HUES64 (cell line): Measurements from ENCODE around the gene IMP3.
A peak's percentile ranks its signal among the peaks of the same experiment; 100 is the strongest.

Experiments
- H3K27ac ChIP-seq: 2 replicates; pipeline ENCODE4 v1.7.0; 2013; ENCODE audit warnings: low read depth, low read length, inconsistent platforms
- H3K27me3 ChIP-seq: 2 replicates; pipeline ENCODE4 v1.6.1; 2013; ENCODE audit warnings: mild to moderate bottlenecking, low read length; ENCODE audit not compliant: insufficient read depth
- H3K36me3 ChIP-seq: 2 replicates; pipeline ENCODE4 v1.6.1; 2013; ENCODE audit warnings: mild to moderate bottlenecking, low read length; ENCODE audit not compliant: insufficient read depth
- H3K4me1 ChIP-seq: 2 replicates; pipeline ENCODE4 v1.6.1; 2013; ENCODE audit warnings: mild to moderate bottlenecking, low read length, moderate library complexity; ENCODE audit not compliant: insufficient read depth
- H3K4me3 ChIP-seq: 2 replicates; pipeline ENCODE4 v1.5.1; 2013; ENCODE audit warnings: mild to moderate bottlenecking, low read length, moderate library complexity
- H3K9ac ChIP-seq: 2 replicates; pipeline ENCODE4 v1.6.1; 2013; ENCODE audit warnings: mild to moderate bottlenecking, low read depth, low read length
- H3K9me3 ChIP-seq: 2 replicates; pipeline ENCODE4 v1.6.1; 2013; ENCODE audit warnings: low read depth, low read length; ENCODE audit not compliant: insufficient read depth
- WGBS: fragments of 150-250, 120-280 bp; methylation state at CpG from one replicate; pipeline ENCODE4 v1.1.7; 2013; ENCODE audit warnings: missing lambda C conversion rate; 5-methylcytosine and 5-hydroxymethylcytosine counted together

The IMP3 gene

GRCh38 chr15:75647370-75648155, 7.5 kb upstream of the IMP3 start, which contains the start of gene SNX33:
Gene SNX33, plus strand, starts transcription at chr15:75647912. Its CDS starts 1,191 bp downstream, at chr15:75649103.
- Histone ChIP-seq H3K36me3 (peaks cover 19% of the 10 kb centered on the region), H3K27me3 (peaks cover 15% of the 10 kb centered on the region), H3K4me1 (peaks cover 28% of the 10 kb centered on the region), H3K9ac (peak within 1 kb of the TSS; percentile 86), H3K4me3 (peak within 1 kb of the TSS; percentile 83), H3K27ac (peak within 1 kb of the TSS; percentile 92), H3K9me3 (no peaks in the 10 kb centered on the region)
- WGBS = under 1% methylated on average over 76 of the region's 76 CpGs

- H3K4me1 ChIP-seq = peaks cover 22% of the 10 kb centered on the region
- no peaks in the 10 kb centered on the region for H3K9me3 ChIP-seq
- H3K27me3 ChIP-seq = peaks cover 15% of the 10 kb centered on the region
- H3K4me3 ChIP-seq = peak overlapping the region; percentile 83
- H3K9ac ChIP-seq = peak overlapping the region; percentile 86
- H3K36me3 ChIP-seq = peaks cover 19% of the 10 kb centered on the region
- no peak overlapping the region; the same call in 1 of the 2 replicates for H3K27ac ChIP-seq
- 5% methylated on average over 25 of the region's 26 CpGs for WGBS
Observed at GRCh38 chr15:75646944-75647364, 6.9 kb upstream of the IMP3 start.

- 60% methylated on average over 5 of the region's 5 CpGs for WGBS
- Histone ChIP-seq H3K36me3 (peaks cover 18% of the 10 kb centered on the region), H3K27ac (no peak overlapping the region), H3K9me3 (no peaks in the 10 kb centered on the region), H3K9ac (0 out of 2 replicates have a peak overlapping the region, but pooled peaks have one; percentile 86), H3K27me3 (peaks cover 15% of the 10 kb centered on the region), H3K4me3 (peak overlapping the region; percentile 83), H3K4me1 (peaks cover 16% of the 10 kb centered on the region; the same call in 1 of the 2 replicates)
Observed at GRCh38 chr15:75646112-75646943, 6.3 kb upstream of the IMP3 start.

- H3K27ac ChIP-seq = no peak overlapping the region
Observed at GRCh38 chr15:75644376-75644775, 4.4 kb upstream of the IMP3 start.

DNA sequence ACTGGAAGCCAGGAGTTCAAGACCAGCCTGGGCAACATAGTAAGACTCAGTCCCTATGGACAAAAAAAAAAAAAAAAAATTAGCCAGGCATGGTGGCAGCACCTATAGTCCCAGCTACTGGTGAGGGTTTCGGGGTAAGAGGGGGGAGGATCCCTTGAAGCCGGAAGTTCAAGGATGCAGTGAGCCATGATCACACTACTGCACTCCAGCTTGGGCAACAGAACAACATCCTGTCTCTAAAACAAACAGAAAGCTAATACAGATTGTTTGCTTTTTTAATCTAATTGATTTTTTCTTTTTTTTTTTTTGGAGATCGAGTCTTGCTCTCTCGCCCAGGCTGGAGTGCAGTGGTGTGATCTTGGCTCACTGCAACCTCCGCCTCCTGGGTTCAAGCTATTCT, 1.6 kb upstream of the IMP3 start:
- WGBS = 84% methylated on average over 5 of the region's 5 CpGs

More at GRCh38 chr15:75644376-75644775, 4.4 kb upstream of the IMP3 start:
- Histone ChIP-seq H3K36me3 (no peaks in the 10 kb centered on the region), H3K4me1 (0 out of 2 replicates have a peak, but pooled peaks cover 5% of the 10 kb centered on the region), H3K9ac (no peak overlapping the region), H3K27me3 (peaks cover 15% of the 10 kb centered on the region), H3K9me3 (no peaks in the 10 kb centered on the region), H3K4me3 (no peak overlapping the region)
- WGBS = 72% methylated on average over 2 of the region's 2 CpGs

GRCh38 chr15:75641179-75641503, 1.1 kb upstream of the IMP3 start:
- peaks cover 9% of the 10 kb centered on the region; the same call in 1 of the 2 replicates for H3K4me1 ChIP-seq
- peaks cover 5% of the 10 kb centered on the region for H3K27me3 ChIP-seq
- H3K27ac ChIP-seq = no peak overlapping the region
- H3K36me3 ChIP-seq = no peaks in the 10 kb centered on the region; the same call in 1 of the 2 replicates
- H3K9ac ChIP-seq = peak overlapping the region; percentile 99
- 81% methylated on average over 2 of the region's 4 CpGs for WGBS
- H3K9me3 ChIP-seq = no peaks in the 10 kb centered on the region
- peak overlapping the region; percentile 95 for H3K4me3 ChIP-seq

More for the DNA sequence above, 1.6 kb upstream of the IMP3 start:
- no peaks in the 10 kb centered on the region for H3K9me3 ChIP-seq
- peaks cover 9% of the 10 kb centered on the region; the same call in 1 of the 2 replicates for H3K4me1 ChIP-seq
- no peak overlapping the region for H3K4me3 ChIP-seq
- H3K27ac ChIP-seq = no peak overlapping the region
- peaks cover 9% of the 10 kb centered on the region for H3K27me3 ChIP-seq
- no peaks in the 10 kb centered on the region; the same call in 1 of the 2 replicates for H3K36me3 ChIP-seq
- H3K9ac ChIP-seq = no peak overlapping the region

DNA sequence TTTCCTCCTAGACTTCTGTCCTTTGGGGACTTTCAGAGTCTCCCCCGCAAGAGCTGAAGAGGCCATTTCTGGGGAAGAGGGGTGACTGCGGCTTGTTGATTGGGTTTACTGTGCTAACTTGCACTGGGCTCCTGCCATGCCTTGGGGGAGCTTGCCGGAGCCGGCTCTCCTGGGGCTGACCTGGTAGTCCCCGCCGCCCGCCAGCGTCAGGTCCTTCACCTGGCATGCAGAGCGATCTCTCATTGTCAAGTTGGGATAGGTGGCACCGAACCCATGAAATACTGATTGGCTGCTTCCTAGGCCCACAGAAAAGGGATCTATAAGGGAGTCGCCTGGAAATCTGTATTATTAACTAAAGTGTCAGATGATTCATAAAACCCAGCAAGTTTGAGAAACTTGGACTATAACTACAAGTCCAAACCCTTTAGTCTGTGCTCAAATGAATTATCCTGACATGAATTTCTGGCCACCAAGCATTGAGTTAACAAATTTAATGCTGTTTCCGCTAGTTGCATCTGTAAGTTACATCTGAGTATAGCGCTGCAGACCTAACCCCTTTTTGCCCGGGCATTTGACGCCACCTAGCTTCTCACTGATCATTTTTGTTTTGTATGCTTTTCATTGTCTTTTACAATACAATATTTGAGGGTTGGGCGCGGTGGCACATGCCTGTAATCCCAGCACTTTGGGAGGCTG, 607 bp upstream of the IMP3 start:
- WGBS = 11% methylated on average over 17 of the region's 17 CpGs
- peak overlapping the region; percentile 99 for H3K9ac ChIP-seq
- H3K9me3 ChIP-seq = no peaks in the 10 kb centered on the region
- H3K36me3 ChIP-seq = no peaks in the 10 kb centered on the region; the same call in 1 of the 2 replicates
- H3K4me1 ChIP-seq = peaks cover 9% of the 10 kb centered on the region; the same call in 1 of the 2 replicates
- H3K27ac ChIP-seq = peak overlapping the region; percentile 91
- H3K27me3 ChIP-seq = no peaks in the 10 kb centered on the region
- peak overlapping the region; percentile 95 for H3K4me3 ChIP-seq

GRCh38 chr15:75639191-75639708, 774 bp downstream of the IMP3 start:
- no peaks in the 10 kb centered on the region; the same call in 1 of the 2 replicates for H3K36me3 ChIP-seq
- peak overlapping the region; percentile 99 for H3K9ac ChIP-seq
- H3K4me3 ChIP-seq = peak overlapping the region; percentile 95
- H3K4me1 ChIP-seq = peaks cover 9% of the 10 kb centered on the region
- no peaks in the 10 kb centered on the region for H3K9me3 ChIP-seq
- WGBS = 2% methylated on average over 16 of the region's 16 CpGs
- peak overlapping the region; percentile 91 for H3K27ac ChIP-seq
- no peaks in the 10 kb centered on the region for H3K27me3 ChIP-seq

- no peaks in the 10 kb centered on the region; the same call in 1 of the 2 replicates for H3K36me3 ChIP-seq
- 82% methylated on average over 4 of the region's 4 CpGs for WGBS
- peak overlapping the region; percentile 95 for H3K4me3 ChIP-seq
- peaks cover 9% of the 10 kb centered on the region for H3K4me1 ChIP-seq
- no peak overlapping the region for H3K9ac ChIP-seq
- H3K27ac ChIP-seq = no peak overlapping the region
- H3K9me3 ChIP-seq = no peaks in the 10 kb centered on the region
- H3K27me3 ChIP-seq = no peaks in the 10 kb centered on the region
Observed at GRCh38 chr15:75637245-75638009, 2.6 kb downstream of the IMP3 start.

GRCh38 chr15:75636026-75636425, 4.0 kb downstream of the IMP3 start:
- no peak overlapping the region for H3K9ac ChIP-seq
- H3K27ac ChIP-seq = no peak overlapping the region
- H3K4me3 ChIP-seq = no peak overlapping the region
- no peaks in the 10 kb centered on the region for H3K27me3 ChIP-seq
- H3K36me3 ChIP-seq = no peaks in the 10 kb centered on the region; the same call in 1 of the 2 replicates
- 92% methylated on average over 6 of the region's 6 CpGs for WGBS
- H3K4me1 ChIP-seq = peaks cover 9% of the 10 kb centered on the region
- no peaks in the 10 kb centered on the region for H3K9me3 ChIP-seq
